GM18951 (cell line): ENCODE measurements around the gene EPAS1.
"Not testable (repeated sequence)": the region's sequence is repeated elsewhere in the genome, so short reads cannot be mapped to it uniquely, and the experiment has no call there.

ENCODE experiments used
- POLR2A ChIP-seq: IDR thresholded peaks from 4 replicates; pipeline ENCODE4 v1.6.1; 2011; ENCODE audit warnings: mild to moderate bottlenecking; ENCODE audit not compliant: insufficient read length, insufficient read depth; ENCODE audit errors: extremely low read depth
- in situ Hi-C: fragments of 300-500 bp; cut with MboI; formaldehyde crosslinking; loops from one replicate; pipeline ENCODE4 v1.12.0; 2022; ENCODE audit warnings: low sequenced_read_pairs, mixed read lengths, inconsistent platforms; ENCODE audit not compliant: unreplicated experiment

EPAS1 gene

GRCh38 chr2:46385786-46386577 is 88.8 kb downstream of the EPAS1 start:
- no peak for TF ChIP-seq POLR2A
- in situ Hi-C loops, result no loop called here

- TF ChIP-seq POLR2A, result no peak
- in situ Hi-C loops, result no loop called here
Measured at GRCh38 chr2:46386763-46387162, 89.6 kb downstream of the EPAS1 start.

- in situ Hi-C loops, result no loop called here
Measured at GRCh38 chr2:46387292-46387691, 90.1 kb downstream of the EPAS1 start.

GRCh38 chr2:46387886-46388515 is 90.8 kb downstream of the EPAS1 start:
- TF ChIP-seq POLR2A, result no peak
- in situ Hi-C loops, result no loop called here

More at GRCh38 chr2:46387292-46387691, 90.1 kb downstream of the EPAS1 start:
- no peak for TF ChIP-seq POLR2A

- no peak for TF ChIP-seq POLR2A
- in situ Hi-C loops, result no loop called here
Measured at GRCh38 chr2:46388881-46389280, 91.7 kb downstream of the EPAS1 start.

GRCh38 chr2:46389417-46389916 is 92.3 kb downstream of the EPAS1 start:
- in situ Hi-C loops, result no loop called here
- no peak for TF ChIP-seq POLR2A

GRCh38 chr2:46390036-46390435 is 92.8 kb downstream of the EPAS1 start:
- TF ChIP-seq POLR2A, result no peak
- in situ Hi-C loops, result no loop called here

GRCh38 chr2:46390901-46391395 is 93.7 kb downstream of the EPAS1 start:
- in situ Hi-C loops, result no loop called here
- TF ChIP-seq POLR2A, result no peak

- in situ Hi-C loops, result no loop called here
- TF ChIP-seq POLR2A, result no peak
Measured at GRCh38 chr2:46392561-46393346, 95.5 kb downstream of the EPAS1 start.

- no peak for TF ChIP-seq POLR2A
- in situ Hi-C loops, result no loop called here
Measured at GRCh38 chr2:46393347-46393820, 96.2 kb downstream of the EPAS1 start.

- no peak for TF ChIP-seq POLR2A
- in situ Hi-C loops, result no loop called here
Measured at GRCh38 chr2:46393865-46394264, 96.7 kb downstream of the EPAS1 start.

- in situ Hi-C loops, result no loop called here
- no peak for TF ChIP-seq POLR2A
Measured at GRCh38 chr2:46394649-46395510, 97.7 kb downstream of the EPAS1 start.

GRCh38 chr2:46395730-46396129 is 98.5 kb downstream of the EPAS1 start:
- in situ Hi-C loops, result not testable (repeated sequence)
